ENCODE results near the gene SYT9.
"Not testable (repeated sequence)": the region's sequence is repeated elsewhere in the genome, so short reads cannot be mapped to it uniquely, and the experiment has no call there.

SYT9 gene

DNA sequence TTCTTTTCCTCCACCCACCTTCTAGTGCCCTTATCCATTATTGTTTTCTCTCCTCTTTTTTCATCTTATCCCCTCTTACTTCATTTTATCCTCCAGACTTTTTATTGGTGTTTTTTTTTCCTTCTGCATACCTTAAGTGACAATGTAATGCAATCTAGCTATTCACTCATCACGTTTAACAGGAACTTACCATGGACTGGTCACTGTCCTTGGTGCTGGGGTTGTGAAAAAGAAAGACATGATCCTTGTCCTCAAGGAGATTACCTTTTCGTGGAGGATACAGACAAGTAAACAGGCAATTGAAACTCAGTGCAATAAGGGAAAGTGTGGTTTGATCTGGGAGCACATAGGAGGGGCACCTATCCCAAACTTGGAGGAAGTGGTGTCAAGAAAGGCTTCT lies 20.7 kb downstream of the SYT9 start:
- peak; percentile 4 for DNase-seq (ENCODE audit: low read depth)

GRCh38 chr11:7275133-7275532 lies 23.4 kb downstream of the SYT9 start:
- DNase-seq (ENCODE audit: low read depth): no peak

DNA sequence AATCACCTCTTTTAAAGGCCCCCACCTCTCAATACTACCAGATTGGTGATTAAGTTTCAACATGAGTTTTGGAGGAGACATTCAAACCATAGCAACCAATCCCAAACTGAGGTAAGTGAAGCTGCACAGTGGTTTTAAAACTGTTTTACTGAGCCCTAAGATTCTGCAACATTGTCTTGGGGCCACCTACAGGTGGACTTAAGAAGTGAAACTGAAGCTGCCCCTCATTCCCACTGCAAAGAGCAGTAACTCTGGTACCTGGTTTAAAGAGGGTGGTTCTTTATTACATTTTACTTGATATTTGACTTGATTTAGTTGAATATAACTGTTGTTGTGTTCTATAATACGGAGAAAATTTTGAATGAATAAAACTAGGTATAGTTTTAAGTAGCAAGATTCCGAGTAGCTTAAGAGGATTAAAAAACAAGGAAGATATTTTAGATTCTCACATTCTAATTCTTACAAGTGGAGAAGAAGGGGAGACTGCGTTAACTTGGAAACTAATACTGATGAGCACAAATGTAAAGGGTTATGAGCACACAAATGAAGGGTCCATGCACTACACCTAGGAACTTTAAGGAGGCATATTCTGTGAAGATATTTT lies 26.7 kb downstream of the SYT9 start:
- peak; percentile 45 for DNase-seq (ENCODE audit: low read depth)

DNA sequence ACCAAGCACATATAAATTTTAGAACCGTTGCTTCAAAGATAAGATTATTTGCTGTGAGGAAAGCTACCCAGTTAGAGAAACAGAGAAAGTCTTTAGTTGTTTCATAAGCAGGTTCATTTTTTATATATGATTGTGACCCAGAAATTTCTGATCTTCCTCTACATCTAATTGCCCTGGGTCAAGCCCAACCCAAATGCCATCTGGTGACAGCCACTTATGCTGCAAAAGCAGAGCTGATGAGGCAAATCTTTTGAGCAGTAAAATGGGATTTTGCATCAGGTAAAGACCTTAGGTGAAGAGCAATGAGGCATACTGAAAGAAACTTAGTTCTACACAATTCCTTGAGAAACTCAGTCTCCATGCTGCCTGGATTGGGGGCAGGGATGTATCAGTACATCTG lies 28.0 kb downstream of the SYT9 start:
- no peak for DNase-seq (ENCODE audit: low read depth)

DNA sequence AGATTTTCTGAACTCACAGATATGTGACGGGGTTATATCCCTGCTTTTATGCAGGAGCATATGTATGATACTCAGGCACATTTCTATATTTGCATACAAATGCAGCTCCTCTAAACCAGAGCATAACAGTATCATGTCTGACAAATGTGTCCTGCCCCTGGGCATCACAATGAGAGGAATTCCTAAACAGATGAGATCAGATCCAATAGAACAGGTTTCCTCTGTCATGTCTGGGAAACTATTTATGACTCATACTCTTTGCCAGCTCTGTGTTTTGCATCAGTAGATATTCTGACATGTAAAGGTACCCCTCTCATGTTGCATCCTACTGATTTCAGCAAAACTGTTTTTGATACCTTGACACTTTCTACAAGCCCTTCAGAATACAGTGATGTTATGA lies 29.4 kb downstream of the SYT9 start:
- peak; percentile 4 for DNase-seq (ENCODE audit: low read depth)

GRCh38 chr11:7281809-7282208 lies 30.1 kb downstream of the SYT9 start:
- no peak for DNase-seq (ENCODE audit: low read depth)

DNA sequence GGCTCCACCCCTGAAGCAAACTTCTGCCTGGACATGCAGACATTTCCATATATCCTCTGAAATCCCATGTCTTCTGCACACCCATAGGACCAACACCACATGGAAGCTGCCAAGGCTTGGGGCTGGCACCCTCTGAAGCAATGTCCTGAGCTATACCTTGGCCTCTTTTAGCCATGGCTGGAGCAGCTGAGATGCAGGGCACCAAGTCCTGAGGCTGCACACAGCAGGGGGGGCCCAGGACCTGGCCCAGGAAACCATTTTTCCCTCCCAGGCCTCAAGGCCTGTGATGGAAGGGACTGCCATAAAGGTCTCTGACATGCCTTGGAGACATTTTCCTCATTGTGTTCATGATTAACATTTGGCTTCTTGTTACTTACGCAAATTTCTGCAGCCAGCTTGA lies 34.5 kb downstream of the SYT9 start:
- DNase-seq (ENCODE audit: low read depth): no peak

- no peak for DNase-seq (ENCODE audit: low read depth)
Observed at GRCh38 chr11:7291100-7291829, 39.6 kb downstream of the SYT9 start.

- DNase-seq (ENCODE audit: low read depth): no peak
Observed at GRCh38 chr11:7292922-7293321, 41.2 kb downstream of the SYT9 start.

DNA sequence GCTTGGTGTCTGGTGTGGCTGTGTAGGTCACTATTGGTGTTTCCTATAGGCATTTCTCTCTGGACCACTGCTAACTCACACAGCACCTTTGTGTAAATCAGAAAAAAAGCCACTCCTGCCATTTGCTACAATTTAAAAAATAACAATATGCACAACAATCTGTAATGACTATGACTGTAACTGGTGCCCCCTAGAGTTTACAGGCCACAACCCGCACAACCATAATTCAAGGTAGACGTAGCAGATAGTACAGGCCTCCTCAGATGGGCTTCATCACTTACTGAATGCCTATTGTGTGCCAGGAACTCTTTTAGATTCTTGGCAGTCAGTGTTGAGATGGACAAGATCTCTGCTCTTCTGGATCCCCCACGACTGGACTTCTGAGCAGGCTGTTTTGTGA lies 47.7 kb downstream of the SYT9 start:
- no peak for DNase-seq (ENCODE audit: low read depth)

DNA sequence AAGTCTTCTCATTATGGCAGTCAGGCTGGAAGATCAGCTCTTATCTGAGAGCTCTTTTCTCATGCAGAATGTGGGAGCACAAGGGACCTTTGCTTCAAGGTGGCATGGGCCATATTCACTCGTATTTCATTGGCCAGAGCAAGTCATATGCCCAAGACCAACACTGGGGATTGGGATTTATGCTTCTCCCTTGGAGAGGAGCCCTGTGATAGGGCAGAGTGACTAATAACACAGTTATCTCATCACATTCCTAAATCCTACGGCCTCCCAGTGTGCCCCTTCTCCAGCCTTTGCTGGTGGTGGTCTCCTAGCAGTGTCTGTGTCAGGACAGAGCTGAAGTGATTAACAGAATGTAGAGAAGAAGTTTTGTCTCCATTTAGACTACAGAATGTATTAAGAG lies 48.6 kb downstream of the SYT9 start:
- DNase-seq (ENCODE audit: low read depth): no peak

GRCh38 chr11:7303146-7303545 lies 51.4 kb downstream of the SYT9 start:
- DNase-seq (ENCODE audit: low read depth): no peak

GRCh38 chr11:7306900-7307299 lies 55.2 kb downstream of the SYT9 start:
- DNase-seq (ENCODE audit: low read depth): no peak

GRCh38 chr11:7307836-7308235 lies 56.1 kb downstream of the SYT9 start:
- DNase-seq (ENCODE audit: low read depth): no peak

DNA sequence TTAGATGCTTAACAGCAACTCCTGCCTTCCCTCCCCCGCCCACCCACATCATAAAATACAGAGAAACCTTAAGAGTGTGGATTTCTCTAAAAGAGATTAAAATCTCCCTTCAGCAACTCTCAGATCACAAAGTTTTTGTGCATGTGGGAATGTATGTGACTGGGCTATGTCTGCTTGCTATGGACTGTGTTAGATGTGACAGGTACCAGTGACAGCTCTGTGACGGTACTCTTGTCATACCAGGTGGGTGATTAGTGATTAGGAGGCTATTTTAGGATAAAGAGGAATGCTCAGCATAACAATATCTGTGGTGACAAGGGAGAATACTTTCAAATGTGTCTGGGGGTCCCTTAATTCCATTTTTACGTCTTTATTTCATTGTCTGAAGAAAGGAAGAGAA lies 60.2 kb downstream of the SYT9 start:
- no peak for DNase-seq (ENCODE audit: low read depth)

DNA sequence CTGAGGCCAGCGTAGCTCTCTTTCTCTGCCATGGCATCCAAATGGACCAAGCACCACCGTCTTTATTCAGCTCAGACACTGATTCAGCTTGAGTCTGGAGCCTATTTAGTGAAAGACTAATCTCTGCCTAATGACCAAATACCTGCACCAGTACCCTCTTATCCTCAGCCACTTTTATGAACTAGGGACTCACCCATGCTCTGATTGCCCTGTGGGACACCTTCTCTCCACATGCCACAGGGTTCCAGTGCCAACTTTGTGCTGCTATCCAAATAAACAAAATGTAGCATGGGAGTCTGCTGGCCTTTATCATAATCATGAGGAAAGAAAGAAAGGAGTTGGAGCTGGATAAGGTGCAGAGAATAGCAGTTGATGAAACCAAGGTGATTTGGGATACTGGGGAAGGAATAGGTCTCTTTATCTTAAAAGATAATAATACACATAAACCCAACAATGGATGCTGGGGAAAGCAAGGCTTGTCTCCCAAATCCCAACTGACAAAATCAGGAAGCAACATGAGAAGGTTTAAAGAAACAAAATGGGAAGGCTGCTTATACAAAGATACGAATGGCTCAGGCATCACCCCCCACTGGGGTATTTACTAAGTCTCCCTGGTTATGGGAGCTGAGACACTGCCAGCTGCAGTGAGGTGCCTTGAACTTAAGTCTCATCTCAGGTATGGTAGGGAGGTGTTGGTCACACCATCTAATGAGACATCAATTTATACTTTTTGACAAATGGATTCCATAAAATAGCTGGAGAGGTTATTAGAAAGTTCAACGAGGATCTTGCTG lies 63.3 kb downstream of the SYT9 start:
- DNase-seq (ENCODE audit: low read depth): no peak

DNA sequence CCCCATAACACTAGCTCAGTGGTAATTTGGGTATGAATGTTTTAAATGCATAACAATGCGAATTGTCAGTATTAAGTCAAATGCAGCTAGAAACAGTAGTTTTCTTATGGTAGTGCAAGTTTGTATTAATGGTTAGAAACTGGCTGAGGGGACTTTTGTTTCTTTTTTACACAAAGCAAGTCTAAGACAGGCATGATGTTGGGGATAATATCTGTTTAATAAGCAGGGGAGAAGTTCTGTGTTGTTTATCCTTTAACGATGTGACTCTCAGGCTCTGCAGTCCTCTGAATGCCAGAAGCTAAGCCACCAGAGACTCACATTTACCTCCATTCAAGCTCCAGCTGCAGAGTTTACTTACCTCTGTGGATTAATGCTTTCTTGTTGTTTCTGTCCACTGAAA lies 67.8 kb downstream of the SYT9 start:
- DNase-seq (ENCODE audit: low read depth): no peak

DNA sequence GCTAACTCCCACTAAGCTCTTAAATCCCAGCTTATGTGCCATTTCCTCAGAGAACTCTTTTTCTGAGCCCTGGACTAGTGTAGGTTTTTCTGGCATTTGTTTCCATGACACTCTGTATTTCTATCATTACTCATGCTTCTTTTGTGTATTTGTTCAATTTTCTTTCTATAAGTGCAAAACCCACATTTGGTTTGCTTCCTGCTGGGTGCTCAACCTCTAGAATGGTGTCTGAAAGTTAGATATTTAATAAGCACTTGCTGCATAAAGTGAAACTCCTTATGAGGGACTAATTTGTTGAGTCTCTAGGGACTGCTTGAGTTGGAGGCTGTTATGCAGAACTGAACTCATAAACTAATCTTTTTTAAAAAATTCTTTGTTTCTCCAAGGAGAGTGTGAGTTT lies 68.6 kb downstream of the SYT9 start:
- no peak for DNase-seq (ENCODE audit: low read depth)

GRCh38 chr11:7321473-7322450 lies 70.1 kb downstream of the SYT9 start:
- DNase-seq (ENCODE audit: low read depth): no peak

GRCh38 chr11:7332451-7332850 lies 80.7 kb downstream of the SYT9 start:
- no peak for DNase-seq (ENCODE audit: low read depth)

DNA sequence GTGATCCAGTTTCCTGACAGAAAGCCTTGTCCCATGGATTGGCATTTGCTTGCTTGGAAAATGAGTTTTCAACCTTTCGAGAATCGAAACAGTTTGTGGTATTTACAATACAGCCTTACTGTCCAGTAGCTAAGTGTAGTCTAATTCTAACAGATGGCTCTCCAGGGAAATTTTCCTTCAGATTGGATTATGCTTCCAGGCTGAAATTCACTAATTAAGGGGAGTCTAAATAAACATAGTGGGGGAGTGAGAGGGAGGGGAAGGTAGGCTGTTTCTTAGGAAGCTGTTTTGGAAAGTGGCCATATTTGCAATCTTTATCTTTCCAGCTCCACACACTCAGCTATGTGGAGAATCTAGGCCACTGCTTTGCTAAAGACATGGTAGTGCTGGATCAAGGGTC lies 81.3 kb downstream of the SYT9 start:
- no peak for DNase-seq (ENCODE audit: low read depth)

DNA sequence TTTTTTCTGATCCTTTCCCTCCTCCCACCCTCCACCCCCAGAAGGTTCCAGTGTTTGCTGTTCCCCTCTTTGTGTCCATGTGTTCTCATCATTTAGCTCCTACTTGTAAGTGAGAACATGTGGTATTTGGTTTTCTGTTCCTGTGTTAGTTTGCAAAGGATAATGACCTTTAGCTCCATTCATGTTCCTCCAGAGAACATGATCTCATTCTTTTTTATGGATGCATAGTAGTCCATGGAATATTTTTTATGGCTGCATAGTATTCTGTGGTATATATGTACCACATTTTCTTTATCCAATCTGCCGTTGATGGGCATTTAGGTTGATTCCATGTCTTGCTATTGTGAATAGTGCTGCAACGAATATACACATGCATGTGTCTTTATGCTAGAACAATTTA lies 83.7 kb downstream of the SYT9 start:
- DNase-seq (ENCODE audit: low read depth): not testable (repeated sequence)
